ENCODE results near the gene PPP1R8.

- TF ChIP-seq POLR2AphosphoS5 (IDR thresholded peaks at IDR 0.05) = no peak
- TF ChIP-seq, protein P1, sequence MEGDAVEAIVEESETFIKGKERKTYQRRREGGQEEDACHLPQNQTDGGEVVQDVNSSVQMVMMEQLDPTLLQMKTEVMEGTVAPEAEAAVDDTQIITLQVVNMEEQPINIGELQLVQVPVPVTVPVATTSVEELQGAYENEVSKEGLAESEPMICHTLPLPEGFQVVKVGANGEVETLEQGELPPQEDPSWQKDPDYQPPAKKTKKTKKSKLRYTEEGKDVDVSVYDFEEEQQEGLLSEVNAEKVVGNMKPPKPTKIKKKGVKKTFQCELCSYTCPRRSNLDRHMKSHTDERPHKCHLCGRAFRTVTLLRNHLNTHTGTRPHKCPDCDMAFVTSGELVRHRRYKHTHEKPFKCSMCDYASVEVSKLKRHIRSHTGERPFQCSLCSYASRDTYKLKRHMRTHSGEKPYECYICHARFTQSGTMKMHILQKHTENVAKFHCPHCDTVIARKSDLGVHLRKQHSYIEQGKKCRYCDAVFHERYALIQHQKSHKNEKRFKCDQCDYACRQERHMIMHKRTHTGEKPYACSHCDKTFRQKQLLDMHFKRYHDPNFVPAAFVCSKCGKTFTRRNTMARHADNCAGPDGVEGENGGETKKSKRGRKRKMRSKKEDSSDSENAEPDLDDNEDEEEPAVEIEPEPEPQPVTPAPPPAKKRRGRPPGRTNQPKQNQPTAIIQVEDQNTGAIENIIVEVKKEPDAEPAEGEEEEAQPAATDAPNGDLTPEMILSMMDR (IDR thresholded peaks at IDR 0.05) = no peak
These were observed 38.5 kb downstream of the PPP1R8 start for GRCh38 chr1:27868932-27869718.
